ENCODE data around the gene TMPRSS4.

Gene TMPRSS4, protein sequence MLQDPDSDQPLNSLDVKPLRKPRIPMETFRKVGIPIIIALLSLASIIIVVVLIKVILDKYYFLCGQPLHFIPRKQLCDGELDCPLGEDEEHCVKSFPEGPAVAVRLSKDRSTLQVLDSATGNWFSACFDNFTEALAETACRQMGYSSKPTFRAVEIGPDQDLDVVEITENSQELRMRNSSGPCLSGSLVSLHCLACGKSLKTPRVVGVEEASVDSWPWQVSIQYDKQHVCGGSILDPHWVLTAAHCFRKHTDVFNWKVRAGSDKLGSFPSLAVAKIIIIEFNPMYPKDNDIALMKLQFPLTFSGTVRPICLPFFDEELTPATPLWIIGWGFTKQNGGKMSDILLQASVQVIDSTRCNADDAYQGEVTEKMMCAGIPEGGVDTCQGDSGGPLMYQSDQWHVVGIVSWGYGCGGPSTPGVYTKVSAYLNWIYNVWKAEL

DNA sequence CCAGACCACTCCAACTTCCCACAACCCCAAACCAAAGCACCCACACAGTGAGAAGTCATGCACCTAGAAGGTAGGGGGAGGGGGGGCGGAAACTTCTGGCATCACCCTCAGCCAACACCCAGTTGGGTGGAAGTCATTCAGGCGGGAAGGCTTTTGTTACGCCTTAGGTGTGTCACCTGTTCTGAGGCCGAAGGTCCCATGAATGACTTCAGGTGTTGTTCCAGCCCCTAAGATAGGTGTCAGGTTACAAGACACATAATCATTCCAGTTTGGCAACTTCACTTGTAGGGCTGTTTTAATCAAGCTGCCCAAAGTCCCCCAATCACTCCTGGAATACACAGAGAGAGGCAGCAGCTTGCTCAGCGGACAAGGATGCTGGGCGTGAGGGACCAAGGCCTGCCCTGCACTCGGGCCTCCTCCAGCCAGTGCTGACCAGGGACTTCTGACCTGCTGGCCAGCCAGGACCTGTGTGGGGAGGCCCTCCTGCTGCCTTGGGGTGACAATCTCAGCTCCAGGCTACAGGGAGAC, at the start of gene TMPRSS4:
TMPRSS4 (plus strand) TSS at position 325 of the 528 bp plus-strand sequence. CDS start 225 bp downstream, outside the sequence.
- no peak for DNase-seq

DNA sequence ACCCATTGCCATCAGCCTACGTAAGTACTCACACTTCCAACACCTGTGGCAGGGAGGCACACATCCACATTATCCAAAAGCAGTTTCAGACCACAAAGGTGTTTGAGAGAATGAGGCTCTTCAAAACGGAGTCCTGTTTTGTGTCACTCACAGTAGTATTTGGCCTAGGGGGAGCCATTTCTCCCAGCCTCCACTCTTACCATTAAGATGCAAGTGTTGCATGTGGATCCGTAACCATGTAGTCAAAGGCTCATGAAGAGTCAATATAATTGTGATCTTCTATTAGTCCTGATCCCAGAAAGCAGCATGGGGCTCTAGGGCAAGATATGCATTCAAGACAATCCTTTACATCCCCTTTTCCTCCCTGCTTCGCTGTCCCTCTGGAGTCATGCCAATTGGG, 49.2 kb upstream of the TMPRSS4 start:
- DNase-seq, result no peak

DNA sequence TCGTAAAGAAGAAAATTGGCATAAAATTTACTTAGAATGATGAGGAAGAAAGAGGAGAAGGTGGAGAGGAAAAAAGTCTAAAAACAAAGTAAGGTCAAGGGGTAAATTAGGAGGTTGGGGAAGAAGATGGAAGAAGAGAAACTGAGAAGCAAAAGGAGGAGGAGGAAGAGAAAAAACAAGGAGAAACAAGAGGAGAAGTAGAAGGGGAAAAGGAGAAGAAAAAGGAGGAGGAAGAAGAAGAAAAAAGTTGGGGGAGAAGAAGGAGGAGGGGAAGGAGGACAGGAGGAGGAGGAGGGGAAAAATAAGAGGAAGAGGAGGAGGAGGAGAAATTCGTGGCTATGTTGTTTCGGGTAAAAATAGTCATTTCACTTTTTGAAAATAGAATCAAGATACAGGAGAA, 48.3 kb upstream of the TMPRSS4 start:
- DNase-seq, result no peak

DNA sequence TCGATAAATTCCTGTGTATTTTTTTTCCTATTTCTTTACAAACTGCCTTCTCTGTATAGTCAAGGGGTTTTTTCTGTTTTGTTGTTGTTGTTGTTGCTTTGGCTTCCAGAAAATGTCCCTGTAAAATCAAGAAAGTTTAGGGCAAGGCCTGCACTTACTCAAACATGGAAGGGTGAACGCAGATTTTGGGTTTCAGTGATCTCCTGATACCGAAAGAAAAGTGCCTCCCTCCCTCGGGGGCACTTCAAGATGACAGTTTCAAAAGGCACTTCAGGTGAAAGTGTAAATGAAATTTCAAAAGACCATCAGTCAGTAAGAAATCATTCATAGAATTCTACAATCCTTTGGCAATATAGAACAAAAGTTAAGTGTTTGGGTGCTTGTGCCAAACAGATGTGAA, 43.4 kb upstream of the TMPRSS4 start:
- no peak for DNase-seq

DNA sequence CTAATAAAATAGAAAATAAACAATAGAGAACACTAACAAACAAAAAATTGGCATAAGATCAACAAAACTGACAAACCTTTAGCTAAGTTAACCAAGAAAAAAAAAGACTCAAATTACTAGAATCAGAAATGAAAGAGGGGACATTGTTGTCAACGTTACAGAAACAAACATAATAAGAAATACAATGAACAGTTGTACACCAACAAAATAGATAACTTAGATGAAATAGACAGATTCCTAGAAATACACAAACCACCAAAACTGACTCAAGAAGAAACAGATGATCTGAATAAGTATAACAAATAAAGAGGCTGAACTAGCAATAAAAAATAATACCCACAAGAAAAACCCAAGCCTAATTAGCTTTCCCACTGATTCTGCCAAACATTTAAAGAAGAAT, 34.7 kb upstream of the TMPRSS4 start:
- no peak for DNase-seq

DNA sequence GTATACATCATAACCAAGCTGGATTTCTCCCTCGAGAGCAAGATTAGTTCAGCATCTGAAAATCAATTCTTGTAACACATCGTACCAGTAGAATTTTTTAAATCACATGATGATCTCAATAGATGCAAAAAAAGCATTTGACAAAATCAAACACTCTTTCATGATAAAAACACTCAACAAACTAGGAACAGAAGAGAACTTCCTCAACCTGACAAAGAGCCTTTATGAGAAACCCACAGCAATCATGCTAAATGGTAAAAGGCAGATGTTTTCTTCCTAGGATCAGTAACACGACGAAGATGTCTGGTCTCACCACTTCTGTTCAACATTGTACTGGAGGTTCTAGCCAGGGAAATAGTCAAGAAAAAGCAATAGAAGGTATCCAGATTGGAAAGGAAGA, 34.1 kb upstream of the TMPRSS4 start:
- DNase-seq, result no peak

DNA sequence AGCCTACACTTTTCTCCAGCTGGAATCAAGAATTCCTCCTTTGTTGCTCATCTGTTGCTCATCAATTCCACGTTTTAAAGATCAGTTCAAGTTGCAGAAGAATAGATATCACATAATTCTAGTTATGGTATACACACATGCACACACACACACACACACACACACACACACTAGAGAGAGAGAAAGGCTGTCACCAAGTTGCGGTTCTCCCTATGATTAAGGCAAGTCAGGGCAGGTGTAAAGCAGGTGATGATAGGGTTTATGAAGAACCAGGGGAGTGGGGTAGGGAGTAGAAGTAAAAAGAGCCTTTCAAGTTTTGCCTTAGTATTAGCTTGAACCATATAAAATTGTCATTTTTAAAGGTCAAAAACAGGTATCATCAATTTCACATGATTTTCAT, 31.7 kb upstream of the TMPRSS4 start:
- no peak for DNase-seq

DNA sequence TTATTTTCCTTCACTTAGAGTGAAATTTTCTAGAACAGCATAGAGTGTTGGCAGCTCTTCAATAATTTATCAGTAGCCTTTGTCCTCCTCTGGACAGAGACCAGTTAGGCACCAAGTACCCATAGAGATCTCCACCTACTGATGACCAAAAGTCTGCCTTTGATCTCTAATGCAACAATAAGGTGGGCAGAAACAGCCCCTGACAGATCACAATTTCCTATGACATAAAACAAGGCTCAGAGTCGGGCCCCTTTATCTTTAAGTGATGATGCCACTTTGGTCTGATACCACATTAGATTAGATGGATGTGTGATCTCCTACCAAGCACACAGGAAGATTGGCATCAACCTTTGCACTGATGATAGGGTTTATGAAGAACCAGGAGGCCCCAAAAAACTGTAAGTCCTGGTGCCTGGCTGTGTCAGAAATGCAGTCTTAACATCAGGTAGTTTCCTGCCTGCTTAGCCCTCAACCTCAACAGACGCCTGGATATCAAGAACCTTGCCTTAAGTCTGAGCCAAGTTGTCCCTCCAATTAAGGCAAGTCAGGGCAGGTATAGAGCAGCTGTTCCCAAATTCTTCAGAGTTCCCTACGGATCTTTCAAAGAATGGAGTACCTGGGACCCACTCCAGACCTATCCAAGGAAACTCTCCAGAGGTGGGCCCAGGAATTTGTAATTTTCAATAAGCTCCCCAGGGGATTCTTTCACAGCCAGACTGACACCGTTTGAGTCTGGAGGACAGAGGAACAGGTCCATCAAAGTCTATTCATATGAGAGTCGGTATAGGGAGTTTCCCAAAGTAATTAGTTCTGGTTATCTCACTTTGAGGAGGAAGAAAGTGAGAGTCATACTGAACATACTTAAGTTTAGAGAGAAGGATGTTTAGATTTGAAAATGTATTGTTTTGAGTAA, 30.6 kb upstream of the TMPRSS4 start:
- peak; percentile 44 for DNase-seq

DNA sequence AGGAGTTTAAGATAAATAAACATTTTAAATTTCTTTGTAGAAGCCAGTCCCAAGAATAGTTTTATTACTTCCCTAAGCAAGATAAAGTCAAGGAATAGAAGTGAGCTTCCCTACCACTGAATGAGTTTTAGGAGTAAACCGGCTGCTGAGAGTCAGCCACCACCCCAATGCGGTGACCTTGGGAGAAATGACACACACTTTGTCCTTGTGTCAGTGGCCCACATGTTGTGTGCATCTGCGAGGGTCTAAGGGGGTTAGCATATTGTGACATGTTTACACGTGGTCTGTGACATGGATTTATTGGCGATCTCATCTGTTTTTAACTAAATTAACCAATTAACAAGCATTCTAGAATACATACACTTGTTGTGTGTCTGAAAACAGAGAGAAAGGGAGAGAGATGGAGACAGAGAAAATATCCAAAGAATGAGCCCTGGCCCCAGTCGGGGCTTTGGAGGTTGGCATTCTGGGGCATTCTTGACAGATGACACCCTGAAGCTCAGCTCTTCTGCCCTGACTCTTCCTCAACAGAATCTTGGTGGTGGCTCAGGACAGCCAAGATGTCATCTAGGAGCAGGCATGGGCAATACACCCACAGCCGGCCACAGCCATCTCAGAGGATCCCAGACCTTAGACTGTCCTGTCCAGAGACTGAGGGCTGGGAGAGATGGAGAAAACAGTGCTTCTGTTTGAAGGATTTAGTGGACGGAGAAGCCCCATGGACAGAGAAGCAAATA, 29.7 kb upstream of the TMPRSS4 start:
- peak; percentile 53 for DNase-seq

DNA sequence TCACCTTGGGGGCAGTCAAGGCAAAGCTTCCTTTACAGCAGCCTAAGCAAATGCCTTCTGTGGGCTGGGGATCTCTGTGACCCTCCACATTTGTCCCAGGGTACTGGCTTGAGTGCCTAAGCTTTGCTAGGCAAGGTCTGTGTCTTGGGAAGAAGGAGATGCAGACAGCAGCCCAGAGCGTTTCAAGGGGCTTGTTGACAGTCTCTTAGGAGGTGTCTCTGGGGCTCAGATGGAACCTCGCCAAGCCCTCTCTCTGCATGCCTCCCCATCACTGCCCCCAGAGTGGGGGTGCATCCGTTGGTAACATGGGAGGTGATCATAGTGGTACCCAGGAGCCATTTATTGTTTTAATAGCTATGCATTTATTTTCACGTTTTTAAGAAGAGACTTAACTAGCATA, 29.1 kb upstream of the TMPRSS4 start:
- no peak for DNase-seq

DNA sequence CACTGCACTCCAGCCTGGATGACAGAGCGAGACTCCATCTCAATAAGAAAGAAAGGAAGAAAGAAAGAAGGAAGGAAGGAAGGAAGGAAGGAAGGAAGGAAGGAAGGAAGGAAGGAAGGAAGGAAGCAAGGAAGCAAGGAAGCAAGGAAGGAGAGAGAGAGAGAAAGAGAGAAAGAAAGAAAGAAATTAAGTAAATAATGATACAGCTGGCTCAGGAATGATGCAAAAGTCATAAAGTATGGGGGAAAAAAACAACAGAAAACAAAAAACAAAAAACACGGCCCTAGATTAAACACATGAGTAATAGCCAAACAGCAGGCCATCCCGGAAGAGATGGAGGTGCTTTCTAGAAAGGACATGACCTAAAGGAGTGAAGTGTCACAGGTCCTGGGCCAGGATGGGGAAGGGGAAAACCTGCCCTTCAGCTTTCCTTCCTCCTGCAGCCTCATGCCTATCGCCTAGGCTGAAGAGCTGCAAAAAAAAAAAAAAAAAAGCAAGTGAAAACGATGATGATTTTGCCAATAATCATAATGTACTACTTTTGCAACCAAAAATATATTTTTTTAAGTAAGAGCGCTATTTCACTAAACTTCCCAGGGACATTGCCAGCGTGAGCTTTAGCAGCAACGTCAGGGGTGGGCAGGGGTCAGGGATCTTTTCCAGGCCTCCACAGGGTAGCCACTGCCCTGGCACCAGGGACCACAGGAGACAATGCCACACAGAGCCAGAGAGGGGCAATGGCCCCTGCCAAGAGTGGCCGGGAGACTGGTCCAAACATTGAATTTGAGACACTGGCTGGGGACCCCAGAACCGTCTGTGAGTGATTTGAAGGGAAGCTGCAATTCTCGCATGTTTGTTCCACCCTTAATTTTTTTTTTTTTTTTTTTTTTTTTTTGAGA, 28.2 kb upstream of the TMPRSS4 start:
- DNase-seq, result no peak

DNA sequence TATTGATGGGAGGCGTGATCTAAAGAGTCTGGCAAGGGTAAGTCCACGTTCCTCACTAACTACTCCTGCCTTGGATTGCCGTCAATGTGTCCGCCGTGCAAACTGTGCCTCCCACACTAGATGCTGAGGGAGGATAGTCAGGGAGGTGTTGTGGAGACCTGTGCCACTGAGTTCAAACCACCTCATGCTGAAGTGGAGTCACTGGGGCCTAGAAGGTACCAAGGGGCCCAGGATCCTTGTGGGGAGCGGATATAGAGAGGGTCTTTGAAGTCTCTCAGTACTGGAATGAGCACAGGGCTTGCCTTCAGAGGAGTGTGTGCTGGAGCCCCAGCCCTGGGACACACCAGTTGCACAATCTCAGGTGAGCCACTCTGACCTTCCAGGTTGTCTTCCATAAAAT, 27.1 kb upstream of the TMPRSS4 start:
- no peak for DNase-seq

DNA sequence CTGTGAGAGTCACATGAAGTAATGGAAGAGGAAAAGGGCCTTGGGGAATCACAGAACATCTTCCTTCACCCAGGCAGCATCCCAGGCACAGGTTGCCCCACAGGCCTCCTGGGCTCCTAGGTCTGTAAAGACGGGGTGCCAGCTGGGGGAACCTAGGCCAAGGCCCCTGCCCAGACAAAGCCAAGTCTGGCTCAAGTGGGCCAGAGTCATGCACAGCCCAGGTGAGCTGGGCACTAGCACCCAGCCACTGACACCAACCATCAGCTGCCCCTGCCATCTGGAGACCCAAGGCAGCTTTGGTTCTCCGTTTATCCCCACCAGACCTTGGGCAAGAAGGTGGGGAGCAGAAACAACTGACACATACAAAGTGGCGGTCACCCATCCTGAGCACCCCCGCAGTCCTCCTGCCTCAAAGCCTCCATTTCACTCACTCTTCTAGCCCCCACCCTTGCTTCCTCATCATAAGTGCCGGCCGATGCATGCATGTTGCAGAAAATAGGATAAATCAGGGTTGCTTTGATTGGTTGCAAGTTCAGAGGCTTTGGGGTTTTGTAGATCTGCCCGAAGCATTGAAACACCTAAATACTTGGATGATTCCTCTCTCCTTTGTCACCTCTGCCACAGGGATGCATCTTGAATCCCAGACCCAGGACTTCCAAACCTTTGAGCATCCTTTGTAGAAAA, 26.5 kb upstream of the TMPRSS4 start:
- no peak for DNase-seq

DNA sequence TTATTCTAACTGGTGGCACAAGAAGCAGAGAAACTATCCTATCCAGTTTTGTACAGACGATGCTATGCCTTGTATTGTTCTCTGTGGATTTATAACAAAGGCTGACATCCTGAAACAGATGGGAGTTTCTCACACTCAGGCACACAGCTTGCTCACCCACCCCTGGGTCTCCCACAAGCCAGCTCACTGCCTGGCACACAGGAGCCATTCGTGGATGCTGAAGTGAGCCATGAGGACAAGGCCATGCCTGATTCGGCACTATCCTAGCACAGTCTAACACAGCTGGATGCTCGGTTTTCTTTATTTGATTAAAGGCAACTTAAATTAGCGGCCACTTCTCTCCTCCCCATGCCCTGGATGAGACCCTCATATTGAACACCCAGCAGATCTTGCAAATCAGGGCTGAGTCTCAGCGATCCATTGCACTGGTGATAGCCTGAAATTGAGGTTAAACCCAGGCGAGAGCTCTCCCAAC, 25.7 kb upstream of the TMPRSS4 start:
- no peak for DNase-seq

DNA sequence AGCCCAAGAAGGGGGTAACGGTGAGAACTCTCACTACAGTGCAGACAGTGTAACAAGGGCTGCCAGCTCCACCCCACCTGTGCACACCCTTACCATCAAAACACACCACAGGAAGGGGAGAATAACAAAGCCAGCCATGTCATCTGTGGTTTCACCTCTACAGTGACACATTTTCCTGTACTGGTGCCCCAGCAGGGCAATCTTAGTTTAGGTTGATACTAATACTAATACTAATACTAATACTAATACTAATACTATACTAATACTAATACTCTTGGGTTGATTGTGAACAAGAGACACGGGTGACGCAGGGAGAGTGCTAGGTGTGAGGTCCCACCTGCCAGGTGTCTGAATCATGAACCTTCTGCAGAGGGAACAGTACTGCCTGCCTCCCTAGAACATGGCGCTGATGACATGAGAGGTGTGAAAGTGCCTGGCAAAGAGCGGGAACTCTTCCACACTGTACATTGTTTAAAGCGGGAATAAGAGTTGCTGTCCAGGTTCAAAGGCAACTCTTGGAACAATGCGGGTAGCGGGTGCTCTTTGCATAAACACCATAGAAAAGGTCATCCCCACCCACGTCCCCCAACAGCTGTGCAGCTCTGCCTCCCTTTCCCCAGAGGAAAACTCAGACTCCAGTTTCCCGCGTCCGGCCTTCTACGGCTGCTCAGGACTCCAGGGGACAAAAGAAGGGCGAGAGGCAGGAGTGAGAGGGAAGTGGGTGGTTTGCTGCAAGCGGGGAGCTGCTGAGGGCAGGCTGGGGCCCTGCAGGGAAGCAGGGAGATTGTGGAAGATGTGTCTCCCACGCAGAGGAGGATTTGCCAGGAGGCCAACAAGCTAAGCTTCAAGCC, 25.0 kb upstream of the TMPRSS4 start:
- DNase-seq, result peak; percentile 74

DNA sequence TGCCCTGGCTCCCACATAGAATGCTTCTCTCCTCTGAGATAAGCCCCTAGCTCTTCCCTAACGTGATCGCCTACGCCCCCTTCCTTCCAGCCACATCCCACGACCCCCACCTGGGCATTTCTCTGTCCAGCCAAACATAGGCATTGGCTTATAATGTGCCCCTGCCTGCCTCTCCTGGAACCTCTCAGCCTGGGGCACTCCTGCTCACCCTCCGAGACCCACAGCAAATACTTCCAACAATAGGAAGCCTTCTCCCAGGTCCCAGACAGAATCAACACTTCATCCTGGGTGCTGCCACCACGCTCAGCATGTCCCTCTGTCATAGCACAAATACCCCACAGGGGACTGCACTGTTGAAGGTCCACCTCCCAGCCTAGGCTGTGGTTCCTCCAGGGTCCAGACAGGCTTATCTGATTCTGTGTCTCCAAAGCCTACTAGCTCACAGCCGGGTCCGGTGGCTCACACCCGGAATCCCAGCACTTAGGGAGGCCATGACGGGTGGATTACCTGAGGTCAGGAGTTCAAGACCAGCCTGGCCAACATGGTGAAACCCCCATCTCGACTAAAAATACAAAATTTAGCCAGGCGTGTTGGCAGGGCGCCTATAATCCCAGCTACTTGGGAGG, 24.2 kb upstream of the TMPRSS4 start:
- no peak for DNase-seq

DNA sequence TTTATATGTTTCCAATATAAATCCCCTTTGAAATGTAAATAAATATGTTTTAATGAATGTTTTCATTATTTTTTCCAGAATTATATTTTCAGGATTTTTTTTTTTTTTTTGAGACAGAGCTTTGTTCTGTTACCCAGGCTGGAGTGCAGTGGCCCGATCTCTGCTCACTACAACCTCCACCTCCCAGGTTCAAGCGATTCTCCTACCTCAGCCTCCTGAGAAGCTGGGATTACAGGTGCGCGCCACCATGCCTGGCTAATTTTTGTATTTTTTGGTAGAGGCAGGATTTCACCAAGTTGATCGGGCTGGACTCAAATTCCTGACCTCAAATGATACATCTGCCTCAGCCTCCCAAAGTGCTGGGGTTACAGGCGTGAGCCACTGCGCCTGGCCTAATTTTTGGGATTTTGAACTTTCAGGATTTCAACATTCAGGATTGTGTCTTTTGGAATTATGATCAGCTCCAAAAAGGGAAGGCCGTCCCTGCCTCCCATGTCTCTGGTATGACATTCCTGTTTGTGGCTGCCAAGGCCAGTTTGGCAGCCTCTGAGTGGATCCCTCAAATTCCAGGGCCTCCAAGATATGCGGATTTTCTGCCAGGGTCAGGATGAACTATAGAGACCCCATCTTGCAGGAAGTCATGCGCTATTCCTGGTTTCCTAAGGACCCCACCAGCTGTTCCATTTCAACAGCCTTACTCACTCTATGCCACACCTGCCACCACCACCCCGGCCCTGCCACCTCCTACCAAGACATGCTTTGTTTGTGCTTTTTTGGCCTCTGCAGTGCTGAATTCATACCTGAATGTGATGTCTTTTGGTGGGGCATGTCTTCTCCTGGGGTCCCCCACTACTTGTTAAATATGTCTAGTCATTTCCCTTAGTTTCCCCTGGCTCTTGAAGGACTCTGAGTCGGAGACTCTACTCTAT, 21.9 kb upstream of the TMPRSS4 start:
- no peak for DNase-seq

DNA sequence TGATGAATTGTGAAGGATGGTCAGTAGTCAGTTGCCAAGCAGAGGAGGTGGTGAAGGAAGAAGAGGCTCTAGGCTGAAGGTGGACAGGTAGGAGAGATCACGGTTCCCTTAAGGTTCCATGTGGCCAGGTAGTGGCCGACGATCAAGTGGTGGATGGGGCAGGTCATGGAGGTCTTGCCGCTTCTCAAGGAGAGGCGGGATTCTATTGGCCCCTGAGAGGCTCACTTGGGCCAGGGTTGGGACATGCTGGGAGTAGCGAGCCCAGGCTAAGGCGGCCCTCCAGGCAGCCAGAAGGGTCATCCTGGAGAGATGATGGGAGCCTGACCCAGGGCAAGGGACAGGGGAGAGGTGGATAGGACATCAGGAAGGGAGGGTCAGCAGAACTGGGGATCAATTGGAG, 20.9 kb upstream of the TMPRSS4 start:
- DNase-seq, result no peak

DNA sequence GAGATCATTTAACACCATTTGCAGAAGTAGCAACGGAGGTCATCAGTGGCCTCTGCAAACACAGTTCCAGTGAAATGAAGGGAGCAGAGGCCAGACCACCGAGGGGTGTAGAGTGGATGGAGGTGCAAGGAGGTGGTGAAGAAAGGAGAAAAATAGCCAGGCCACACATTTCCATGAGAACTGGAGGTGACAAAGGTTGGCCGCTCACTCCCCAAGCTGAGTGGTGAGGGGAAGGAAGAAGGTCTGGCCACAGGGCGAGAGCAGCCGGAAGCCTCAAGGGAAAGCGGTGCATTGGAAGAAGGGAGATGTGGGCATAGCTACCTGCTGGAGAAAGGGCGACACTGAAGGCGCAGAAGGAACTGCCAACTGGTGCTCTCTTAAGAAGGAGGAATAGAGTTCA, 20.1 kb upstream of the TMPRSS4 start:
- no peak for DNase-seq

Measured in activated CD4-positive, alpha-beta T cell treated with anti-CD3 and anti-CD28 coated beads for 48 hours (primary cell).